Panc1 (cell line): ENCODE measurements around the gene CTNNAL1. TPM values are rescaled to one million over a fixed set of nuclear protein-coding genes. Genes with fewer than 3 reads are reported as not detected.

Experiments
- ATAC-seq: fragments of 200-7000 bp; cut with Tn5 transposase; 2 replicates; pipeline ENCODE4 v1.9.1; 2020; ENCODE audit warnings: mild to moderate bottlenecking, moderate library complexity
- BruUV-seq: library from RNA; stranded (reverse); fragments of 400-500 nt; replicated peaks from 2 replicates; lab custom pipeline; 2021; lab: Mats Ljungman, UMichigan
- CTCF ChIA-PET: fragments of 300-600 bp; sonication (Branson Sonifier 250); formaldehyde crosslinking; loops from one replicate; lab custom pipeline; 2022; ENCODE audit warnings: antibody characterized with exemption; lab: Charles Lee
- POLR2A ChIA-PET: fragments of 300-600 bp; sonication (Branson Sonifier 250); formaldehyde crosslinking; loops from one replicate; lab custom pipeline; 2022; ENCODE audit warnings: antibody characterized with exemption; lab: Charles Lee
- DNase-seq: peaks from one replicate; pipeline ENCODE4 v3.0.0-alpha.2; 2010; ENCODE audit warnings: low read depth, low spot score
- H3K27ac ChIP-seq: 2 replicates; pipeline ENCODE4 v1.5.1; 2011; ENCODE audit warnings: mild to moderate bottlenecking, low read length, inconsistent platforms
- H3K27me3 ChIP-seq: fragments of 200-500 bp; sonication (Bioruptor generic); 2 replicates; pipeline ENCODE4 v1.6.0; 2014; ENCODE audit warnings: low read length, inconsistent platforms; ENCODE audit not compliant: control insufficient read depth, insufficient read depth
- H3K36me3 ChIP-seq: fragments of 200-500 bp; sonication (Bioruptor generic); 2 replicates; pipeline ENCODE4 v1.5.1; 2014; ENCODE audit warnings: inconsistent platforms, mild to moderate bottlenecking, low read length, moderate library complexity; ENCODE audit not compliant: control insufficient read depth, insufficient read depth
- H3K4me1 ChIP-seq: 2 replicates; pipeline ENCODE4 v1.5.1; 2011; ENCODE audit warnings: inconsistent platforms, mild to moderate bottlenecking, low read length, moderate library complexity; ENCODE audit not compliant: control insufficient read depth, insufficient read depth
- H3K4me3 ChIP-seq, 2 experiments: 2 replicates each; pipeline ENCODE4 v1.5.1; 2011 to 2012; ENCODE audit warnings: low read depth in 2 of 2, low read length in 2 of 2, mild to moderate bottlenecking in 2 of 2, inconsistent platforms in 1 of 2, moderate library complexity in 1 of 2
- H3K9me3 ChIP-seq: fragments of 200-500 bp; sonication (Bioruptor generic); 2 replicates; pipeline ENCODE4 v1.5.1; 2014; ENCODE audit warnings: low read depth, mild to moderate bottlenecking, inconsistent platforms, low read length, moderate library complexity; ENCODE audit not compliant: control insufficient read depth, insufficient read depth
- POLR2AphosphoS5 ChIP-seq: IDR thresholded peaks from 2 replicates; pipeline ENCODE4 v1.6.1; 2012; ENCODE audit warnings: mild to moderate bottlenecking, low read depth, low read length, moderate library complexity
- REST ChIP-seq, 2 experiments: IDR thresholded peaks; 2 replicates each; pipeline ENCODE4 v1.6.1; 2011 to 2012; ENCODE audit warnings: low read depth in 2 of 2, control low read depth in 1 of 2, low read length in 1 of 2, mild to moderate bottlenecking in 1 of 2, moderate library complexity in 1 of 2; ENCODE audit not compliant: insufficient read depth in 1 of 2
- SIN3A ChIP-seq: IDR thresholded peaks from 2 replicates; pipeline ENCODE4 v1.6.1; 2012; ENCODE audit warnings: low read depth, mild to moderate bottlenecking, low read length, moderate library complexity, borderline replicate concordance; ENCODE audit not compliant: insufficient read depth
- TCF7L2 ChIP-seq: IDR thresholded peaks from 2 replicates; pipeline ENCODE4 v1.6.1; 2011; ENCODE audit warnings: mild to moderate bottlenecking, low read depth, low read length, inconsistent platforms
- in situ Hi-C: cut with HindIII; loops from 2 replicates; pipeline ENCODE4 v1.10.0; 2016; ENCODE audit warnings: low sequenced_read_pairs, low pct_unique_long_range_greater_than_20kb
- intact Hi-C: fragments of 100-400 bp; cut with micrococcal nuclease; formaldehyde crosslinking; loops from one replicate; pipeline ENCODE4 v1.10.0; 2022; ENCODE audit not compliant: unreplicated experiment
- total RNA-seq: library from RNA; stranded (reverse); gene quantifications from one replicate; pipeline ENCODE4 v1.2.1, GENCODE V29; 2021; ENCODE audit not compliant: unreplicated experiment
- TF ChIP-seq, protein P1 (sequence below): fragments of 450-650 bp; IDR thresholded peaks from 2 replicates; pipeline ENCODE4 v1.5.1; 2017; ENCODE audit warnings: mild to moderate bottlenecking

CTNNAL1 gene
- total RNA-seq, 1 experiment from 2014 or later = 79.8 TPM

- Histone ChIP-seq H3K4me3 (no peak overlapping the region), H3K27ac (no peak overlapping the region), H3K9me3 (no peaks in the 10 kb centered on the region), H3K4me1 (no peaks in the 10 kb centered on the region), H3K36me3 (peaks cover 5% of the 10 kb centered on the region), H3K27me3 (no peaks in the 10 kb centered on the region)
- no peak for TF ChIP-seq POLR2AphosphoS5
- no peak for TF ChIP-seq SIN3A
- TF ChIP-seq REST (IDR thresholded peaks at IDR 0.05; ENCODE audit: insufficient read depth in 1 of 2, low read depth in 2 of 2, low read length in 1 of 2) = no peak
- TF ChIP-seq, protein P1, sequence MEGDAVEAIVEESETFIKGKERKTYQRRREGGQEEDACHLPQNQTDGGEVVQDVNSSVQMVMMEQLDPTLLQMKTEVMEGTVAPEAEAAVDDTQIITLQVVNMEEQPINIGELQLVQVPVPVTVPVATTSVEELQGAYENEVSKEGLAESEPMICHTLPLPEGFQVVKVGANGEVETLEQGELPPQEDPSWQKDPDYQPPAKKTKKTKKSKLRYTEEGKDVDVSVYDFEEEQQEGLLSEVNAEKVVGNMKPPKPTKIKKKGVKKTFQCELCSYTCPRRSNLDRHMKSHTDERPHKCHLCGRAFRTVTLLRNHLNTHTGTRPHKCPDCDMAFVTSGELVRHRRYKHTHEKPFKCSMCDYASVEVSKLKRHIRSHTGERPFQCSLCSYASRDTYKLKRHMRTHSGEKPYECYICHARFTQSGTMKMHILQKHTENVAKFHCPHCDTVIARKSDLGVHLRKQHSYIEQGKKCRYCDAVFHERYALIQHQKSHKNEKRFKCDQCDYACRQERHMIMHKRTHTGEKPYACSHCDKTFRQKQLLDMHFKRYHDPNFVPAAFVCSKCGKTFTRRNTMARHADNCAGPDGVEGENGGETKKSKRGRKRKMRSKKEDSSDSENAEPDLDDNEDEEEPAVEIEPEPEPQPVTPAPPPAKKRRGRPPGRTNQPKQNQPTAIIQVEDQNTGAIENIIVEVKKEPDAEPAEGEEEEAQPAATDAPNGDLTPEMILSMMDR = no peak
- no peak for TF ChIP-seq TCF7L2
- ATAC-seq (no peak), DNase-seq (no peak)
- CTCF ChIA-PET = no interaction called here
- in situ Hi-C loops (no loop called here), intact Hi-C loops (no loop called here)
- BruUV-seq = no TSS peak
- POLR2A ChIA-PET = no interaction called here
Measured at GRCh38 chr9:108910914-108911313, 102.4 kb downstream of the CTNNAL1 start.

- ChIA-PET CTCF (no interaction called here), POLR2A (no interaction called here)
- H3K9me3 ChIP-seq = no peaks in the 10 kb centered on the region
- TF ChIP-seq REST (IDR thresholded peaks at IDR 0.05; ENCODE audit: insufficient read depth in 1 of 2, low read depth in 2 of 2, low read length in 1 of 2) = no peak
- TF ChIP-seq SIN3A = no peak
- TF ChIP-seq TCF7L2 = no peak
- TF ChIP-seq, protein P1 = no peak
- H3K27ac ChIP-seq = no peak overlapping the region
- ATAC-seq (no peak), DNase-seq (no peak)
- no peaks in the 10 kb centered on the region for H3K4me1 ChIP-seq
- no TSS peak for BruUV-seq
- H3K27me3 ChIP-seq = no peaks in the 10 kb centered on the region
- peaks cover 5% of the 10 kb centered on the region for H3K36me3 ChIP-seq
- H3K4me3 ChIP-seq = no peak overlapping the region
- in situ Hi-C loops (no loop called here), intact Hi-C loops (no loop called here)
Measured at GRCh38 chr9:108910402-108910801, 102.9 kb downstream of the CTNNAL1 start.
